ENCODE results near the gene AXIN1.

DNA sequence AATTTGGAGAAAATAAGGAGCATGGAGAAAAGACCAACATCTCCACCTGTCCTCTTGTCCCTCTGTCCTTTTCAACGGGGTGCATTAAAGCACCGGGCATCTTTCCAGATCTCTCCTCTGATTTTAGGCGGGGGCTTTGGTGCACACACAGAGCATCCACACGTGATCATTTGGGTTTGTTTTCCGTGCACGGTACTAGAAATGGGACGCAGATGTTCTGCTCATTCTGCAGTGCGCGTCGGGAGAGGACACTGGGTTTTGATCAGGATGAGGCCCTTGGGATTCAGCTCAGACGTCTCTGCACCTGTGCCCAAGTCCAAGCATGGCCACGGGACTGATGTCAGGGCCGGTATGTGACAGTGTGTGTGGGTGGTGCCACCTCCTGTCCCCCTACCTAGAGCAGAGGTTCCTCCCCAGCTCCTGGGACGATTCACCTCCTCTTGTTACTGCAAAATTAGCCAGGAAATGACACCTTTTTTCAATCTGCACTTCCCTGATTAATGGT lies 37.7 kb downstream of the AXIN1 start:
- TF ChIP-seq, protein P1, sequence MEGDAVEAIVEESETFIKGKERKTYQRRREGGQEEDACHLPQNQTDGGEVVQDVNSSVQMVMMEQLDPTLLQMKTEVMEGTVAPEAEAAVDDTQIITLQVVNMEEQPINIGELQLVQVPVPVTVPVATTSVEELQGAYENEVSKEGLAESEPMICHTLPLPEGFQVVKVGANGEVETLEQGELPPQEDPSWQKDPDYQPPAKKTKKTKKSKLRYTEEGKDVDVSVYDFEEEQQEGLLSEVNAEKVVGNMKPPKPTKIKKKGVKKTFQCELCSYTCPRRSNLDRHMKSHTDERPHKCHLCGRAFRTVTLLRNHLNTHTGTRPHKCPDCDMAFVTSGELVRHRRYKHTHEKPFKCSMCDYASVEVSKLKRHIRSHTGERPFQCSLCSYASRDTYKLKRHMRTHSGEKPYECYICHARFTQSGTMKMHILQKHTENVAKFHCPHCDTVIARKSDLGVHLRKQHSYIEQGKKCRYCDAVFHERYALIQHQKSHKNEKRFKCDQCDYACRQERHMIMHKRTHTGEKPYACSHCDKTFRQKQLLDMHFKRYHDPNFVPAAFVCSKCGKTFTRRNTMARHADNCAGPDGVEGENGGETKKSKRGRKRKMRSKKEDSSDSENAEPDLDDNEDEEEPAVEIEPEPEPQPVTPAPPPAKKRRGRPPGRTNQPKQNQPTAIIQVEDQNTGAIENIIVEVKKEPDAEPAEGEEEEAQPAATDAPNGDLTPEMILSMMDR (IDR thresholded peaks at IDR 0.05): no peak
- TF ChIP-seq POLR2AphosphoS5 (IDR thresholded peaks at IDR 0.05) (no peak), POLR2A (IDR thresholded peaks at IDR 0.05) (no peak), EP300 (IDR thresholded peaks at IDR 0.05) (no peak)
